WTC11 (cell line): ENCODE measurements around the gene ENO3. TPM values are rescaled to one million over a fixed set of nuclear protein-coding genes. Genes with fewer than 3 reads are reported as not detected.

Experiments
- AR ChIP-seq: fragments of 250-450 bp; sonication (Bioruptor Pico); IDR thresholded peaks from 2 replicates; pipeline ENCODE4 v1.9.0; 2021; ENCODE audit warnings: mild to moderate bottlenecking
- CREB1 ChIP-seq: sonication (generic); formaldehyde crosslinking; IDR thresholded peaks from 2 replicates; pipeline ENCODE4 v1.8.0; 2023; ENCODE audit warnings: mild to moderate bottlenecking, missing genetic modification reagents
- GRHL2 ChIP-seq: fragments of 250-450 bp; sonication (Bioruptor Pico); IDR thresholded peaks from 2 replicates; pipeline ENCODE4 v1.8.0; 2022; ENCODE audit warnings: mild to moderate bottlenecking, moderate library complexity; ENCODE audit not compliant: insufficient replicate concordance, severe bottlenecking
- GTF2I ChIP-seq: fragments of 250-450 bp; sonication (Bioruptor Pico); conservative IDR thresholded peaks from 2 replicates; pipeline ENCODE4 v1.4.0; 2021; ENCODE audit warnings: mild to moderate bottlenecking
- MXD4 ChIP-seq: fragments of 250-450 bp; sonication (Bioruptor Pico); IDR thresholded peaks from 2 replicates; pipeline ENCODE4 v1.8.0; 2021; ENCODE audit warnings: mild to moderate bottlenecking, moderate library complexity, borderline replicate concordance
- NFATC4 ChIP-seq: fragments of 250-450 bp; sonication (Bioruptor Pico); IDR thresholded peaks from 2 replicates; pipeline ENCODE4 v1.9.0; 2021; ENCODE audit warnings: mild to moderate bottlenecking
- NR2C2 ChIP-seq: sonication (generic); formaldehyde crosslinking; IDR thresholded peaks from 2 replicates; pipeline ENCODE4 v1.8.0; 2022; ENCODE audit warnings: mild to moderate bottlenecking, missing genetic modification reagents
- NR3C1 ChIP-seq: sonication (generic); formaldehyde crosslinking; conservative IDR thresholded peaks from 2 replicates; pipeline ENCODE4 v1.8.1; 2023; ENCODE audit warnings: low read depth, mild to moderate bottlenecking, missing genetic modification reagents
- RELA ChIP-seq: sonication (generic); formaldehyde crosslinking; IDR thresholded peaks from 2 replicates; pipeline ENCODE4 v1.8.1; 2022; ENCODE audit warnings: missing genetic modification reagents, mild to moderate bottlenecking, borderline replicate concordance
- RORB ChIP-seq: fragments of 250-450 bp; sonication (Bioruptor Pico); IDR thresholded peaks from 2 replicates; pipeline ENCODE4 v1.9.0; 2021; ENCODE audit warnings: mild to moderate bottlenecking
- SP1 ChIP-seq: sonication (generic); formaldehyde crosslinking; conservative IDR thresholded peaks from 2 replicates; pipeline ENCODE4 v1.8.1; 2022; ENCODE audit warnings: missing genetic modification reagents
- TP53 ChIP-seq: sonication (generic); formaldehyde crosslinking; IDR thresholded peaks from 2 replicates; pipeline ENCODE4 v1.8.1; 2023; ENCODE audit warnings: mild to moderate bottlenecking, missing genetic modification reagents
- total RNA-seq: library from RNA; stranded (reverse); gene quantifications from 3 replicates; pipeline ENCODE4 v1.2.3, GENCODE V29; 2021
- TF ChIP-seq, protein P1 (sequence below): sonication (generic); formaldehyde crosslinking; IDR thresholded peaks from 2 replicates; pipeline ENCODE4 v1.8.1; 2023; ENCODE audit warnings: mild to moderate bottlenecking, missing genetic modification reagents, borderline replicate concordance
- TF ChIP-seq, protein P2 (sequence below): sonication (generic); formaldehyde crosslinking; IDR thresholded peaks from 2 replicates; pipeline ENCODE4 v1.8.0; 2022; ENCODE audit warnings: missing genetic modification reagents
- TF ChIP-seq, protein P3 (sequence below): sonication (generic); formaldehyde crosslinking; IDR thresholded peaks from 2 replicates; pipeline ENCODE4 v1.8.1; 2022; ENCODE audit warnings: missing genetic modification reagents, borderline replicate concordance
- TF ChIP-seq, protein P4 (sequence below): sonication (generic); formaldehyde crosslinking; conservative IDR thresholded peaks from 2 replicates; pipeline ENCODE4 v1.8.1; 2022; ENCODE audit warnings: mild to moderate bottlenecking, missing genetic modification reagents
- TF ChIP-seq, protein P5 (sequence below): sonication (generic); formaldehyde crosslinking; IDR thresholded peaks from 2 replicates; pipeline ENCODE4 v1.8.1; 2023; ENCODE audit warnings: mild to moderate bottlenecking, moderate library complexity, missing genetic modification reagents
- TF ChIP-seq, protein P6 (sequence below): fragments of 200-600 bp; IDR thresholded peaks from 2 replicates; pipeline ENCODE4 v1.8.0; 2022; ENCODE audit warnings: antibody characterized with exemption
- TF ChIP-seq, protein P7 (sequence below): fragments of 250-450 bp; sonication (Bioruptor Pico); IDR thresholded peaks from 2 replicates; pipeline ENCODE4 v2.1.2; 2022; ENCODE audit warnings: mild to moderate bottlenecking, moderate library complexity

Gene ENO3
- total RNA-seq, 1 experiment from 2014 or later: 30.9 TPM

DNA sequence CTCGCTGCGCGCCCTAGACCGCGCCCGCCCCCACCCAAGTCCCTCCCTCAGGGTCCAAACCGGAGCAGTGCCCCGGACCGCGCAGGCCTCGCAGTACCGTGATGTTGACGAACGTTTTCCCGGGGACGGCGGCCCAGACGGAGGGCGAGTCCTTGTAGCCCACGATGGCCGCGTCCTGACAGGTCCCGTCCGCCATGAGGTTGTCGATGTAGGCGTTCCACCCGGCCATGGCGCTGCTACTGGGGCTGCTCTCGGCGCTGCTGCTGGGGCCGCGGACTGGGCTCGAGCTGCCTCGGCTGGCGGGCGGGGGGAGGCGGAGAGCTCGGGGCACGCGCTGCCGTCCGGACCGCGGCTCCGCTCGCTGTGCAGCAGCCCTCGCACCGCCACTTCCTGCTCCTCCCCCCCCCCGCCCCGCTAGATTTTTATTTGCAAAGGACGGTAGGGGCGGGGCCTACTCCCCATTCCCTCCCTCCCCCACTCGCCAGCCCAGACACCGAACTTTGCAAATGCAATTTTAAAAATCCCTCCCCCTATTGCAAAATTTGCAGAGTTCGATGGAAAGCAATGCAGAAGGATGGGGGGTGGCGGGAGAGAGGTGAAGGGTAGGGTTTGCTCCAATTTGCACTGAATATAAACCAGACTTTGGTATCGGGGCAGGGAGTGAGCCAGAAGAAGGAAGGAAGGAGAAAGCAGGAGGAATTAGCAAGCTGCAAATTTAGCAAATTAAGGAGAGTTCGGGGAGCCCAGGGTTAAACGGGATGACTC, 2.6 kb upstream of the ENO3 start, which contains the start of gene PFN1 (continued):
- TF ChIP-seq, protein P1, sequence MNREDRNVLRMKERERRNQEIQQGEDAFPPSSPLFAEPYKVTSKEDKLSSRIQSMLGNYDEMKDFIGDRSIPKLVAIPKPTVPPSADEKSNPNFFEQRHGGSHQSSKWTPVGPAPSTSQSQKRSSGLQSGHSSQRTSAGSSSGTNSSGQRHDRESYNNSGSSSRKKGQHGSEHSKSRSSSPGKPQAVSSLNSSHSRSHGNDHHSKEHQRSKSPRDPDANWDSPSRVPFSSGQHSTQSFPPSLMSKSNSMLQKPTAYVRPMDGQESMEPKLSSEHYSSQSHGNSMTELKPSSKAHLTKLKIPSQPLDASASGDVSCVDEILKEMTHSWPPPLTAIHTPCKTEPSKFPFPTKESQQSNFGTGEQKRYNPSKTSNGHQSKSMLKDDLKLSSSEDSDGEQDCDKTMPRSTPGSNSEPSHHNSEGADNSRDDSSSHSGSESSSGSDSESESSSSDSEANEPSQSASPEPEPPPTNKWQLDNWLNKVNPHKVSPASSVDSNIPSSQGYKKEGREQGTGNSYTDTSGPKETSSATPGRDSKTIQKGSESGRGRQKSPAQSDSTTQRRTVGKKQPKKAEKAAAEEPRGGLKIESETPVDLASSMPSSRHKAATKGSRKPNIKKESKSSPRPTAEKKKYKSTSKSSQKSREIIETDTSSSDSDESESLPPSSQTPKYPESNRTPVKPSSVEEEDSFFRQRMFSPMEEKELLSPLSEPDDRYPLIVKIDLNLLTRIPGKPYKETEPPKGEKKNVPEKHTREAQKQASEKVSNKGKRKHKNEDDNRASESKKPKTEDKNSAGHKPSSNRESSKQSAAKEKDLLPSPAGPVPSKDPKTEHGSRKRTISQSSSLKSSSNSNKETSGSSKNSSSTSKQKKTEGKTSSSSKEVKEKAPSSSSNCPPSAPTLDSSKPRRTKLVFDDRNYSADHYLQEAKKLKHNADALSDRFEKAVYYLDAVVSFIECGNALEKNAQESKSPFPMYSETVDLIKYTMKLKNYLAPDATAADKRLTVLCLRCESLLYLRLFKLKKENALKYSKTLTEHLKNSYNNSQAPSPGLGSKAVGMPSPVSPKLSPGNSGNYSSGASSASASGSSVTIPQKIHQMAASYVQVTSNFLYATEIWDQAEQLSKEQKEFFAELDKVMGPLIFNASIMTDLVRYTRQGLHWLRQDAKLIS (CRISPR knock-in tag): no peak
- TF ChIP-seq RORB (CRISPR knock-in tag): no peak
- TF ChIP-seq NFATC4 (CRISPR knock-in tag): no peak
- TF ChIP-seq, protein P2, sequence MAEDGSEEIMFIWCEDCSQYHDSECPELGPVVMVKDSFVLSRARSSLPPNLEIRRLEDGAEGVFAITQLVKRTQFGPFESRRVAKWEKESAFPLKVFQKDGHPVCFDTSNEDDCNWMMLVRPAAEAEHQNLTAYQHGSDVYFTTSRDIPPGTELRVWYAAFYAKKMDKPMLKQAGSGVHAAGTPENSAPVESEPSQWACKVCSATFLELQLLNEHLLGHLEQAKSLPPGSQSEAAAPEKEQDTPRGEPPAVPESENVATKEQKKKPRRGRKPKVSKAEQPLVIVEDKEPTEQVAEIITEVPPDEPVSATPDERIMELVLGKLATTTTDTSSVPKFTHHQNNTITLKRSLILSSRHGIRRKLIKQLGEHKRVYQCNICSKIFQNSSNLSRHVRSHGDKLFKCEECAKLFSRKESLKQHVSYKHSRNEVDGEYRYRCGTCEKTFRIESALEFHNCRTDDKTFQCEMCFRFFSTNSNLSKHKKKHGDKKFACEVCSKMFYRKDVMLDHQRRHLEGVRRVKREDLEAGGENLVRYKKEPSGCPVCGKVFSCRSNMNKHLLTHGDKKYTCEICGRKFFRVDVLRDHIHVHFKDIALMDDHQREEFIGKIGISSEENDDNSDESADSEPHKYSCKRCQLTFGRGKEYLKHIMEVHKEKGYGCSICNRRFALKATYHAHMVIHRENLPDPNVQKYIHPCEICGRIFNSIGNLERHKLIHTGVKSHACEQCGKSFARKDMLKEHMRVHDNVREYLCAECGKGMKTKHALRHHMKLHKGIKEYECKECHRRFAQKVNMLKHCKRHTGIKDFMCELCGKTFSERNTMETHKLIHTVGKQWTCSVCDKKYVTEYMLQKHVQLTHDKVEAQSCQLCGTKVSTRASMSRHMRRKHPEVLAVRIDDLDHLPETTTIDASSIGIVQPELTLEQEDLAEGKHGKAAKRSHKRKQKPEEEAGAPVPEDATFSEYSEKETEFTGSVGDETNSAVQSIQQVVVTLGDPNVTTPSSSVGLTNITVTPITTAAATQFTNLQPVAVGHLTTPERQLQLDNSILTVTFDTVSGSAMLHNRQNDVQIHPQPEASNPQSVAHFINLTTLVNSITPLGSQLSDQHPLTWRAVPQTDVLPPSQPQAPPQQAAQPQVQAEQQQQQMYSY: no peak
- TF ChIP-seq, protein P3, sequence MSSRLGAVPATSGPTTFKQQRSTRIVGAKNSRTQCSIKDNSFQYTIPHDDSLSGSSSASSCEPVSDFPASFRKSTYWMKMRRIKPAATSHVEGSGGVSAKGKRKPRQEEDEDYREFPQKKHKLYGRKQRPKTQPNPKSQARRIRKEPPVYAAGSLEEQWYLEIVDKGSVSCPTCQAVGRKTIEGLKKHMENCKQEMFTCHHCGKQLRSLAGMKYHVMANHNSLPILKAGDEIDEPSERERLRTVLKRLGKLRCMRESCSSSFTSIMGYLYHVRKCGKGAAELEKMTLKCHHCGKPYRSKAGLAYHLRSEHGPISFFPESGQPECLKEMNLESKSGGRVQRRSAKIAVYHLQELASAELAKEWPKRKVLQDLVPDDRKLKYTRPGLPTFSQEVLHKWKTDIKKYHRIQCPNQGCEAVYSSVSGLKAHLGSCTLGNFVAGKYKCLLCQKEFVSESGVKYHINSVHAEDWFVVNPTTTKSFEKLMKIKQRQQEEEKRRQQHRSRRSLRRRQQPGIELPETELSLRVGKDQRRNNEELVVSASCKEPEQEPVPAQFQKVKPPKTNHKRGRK (CRISPR knock-in tag): no peak
- TF ChIP-seq, protein P4, sequence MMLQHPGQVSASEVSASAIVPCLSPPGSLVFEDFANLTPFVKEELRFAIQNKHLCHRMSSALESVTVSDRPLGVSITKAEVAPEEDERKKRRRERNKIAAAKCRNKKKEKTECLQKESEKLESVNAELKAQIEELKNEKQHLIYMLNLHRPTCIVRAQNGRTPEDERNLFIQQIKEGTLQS: no peak
- TF ChIP-seq, protein P5, sequence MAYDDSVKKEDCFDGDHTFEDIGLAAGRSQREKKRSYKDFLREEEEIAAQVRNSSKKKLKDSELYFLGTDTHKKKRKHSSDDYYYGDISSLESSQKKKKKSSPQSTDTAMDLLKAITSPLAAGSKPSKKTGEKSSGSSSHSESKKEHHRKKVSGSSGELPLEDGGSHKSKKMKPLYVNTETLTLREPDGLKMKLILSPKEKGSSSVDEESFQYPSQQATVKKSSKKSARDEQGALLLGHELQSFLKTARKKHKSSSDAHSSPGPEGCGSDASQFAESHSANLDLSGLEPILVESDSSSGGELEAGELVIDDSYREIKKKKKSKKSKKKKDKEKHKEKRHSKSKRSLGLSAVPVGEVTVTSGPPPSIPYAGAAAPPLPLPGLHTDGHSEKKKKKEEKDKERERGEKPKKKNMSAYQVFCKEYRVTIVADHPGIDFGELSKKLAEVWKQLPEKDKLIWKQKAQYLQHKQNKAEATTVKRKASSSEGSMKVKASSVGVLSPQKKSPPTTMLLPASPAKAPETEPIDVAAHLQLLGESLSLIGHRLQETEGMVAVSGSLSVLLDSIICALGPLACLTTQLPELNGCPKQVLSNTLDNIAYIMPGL: peak; percentile 84; the same call in 1 of the 2 replicates
- TF ChIP-seq, protein P6, sequence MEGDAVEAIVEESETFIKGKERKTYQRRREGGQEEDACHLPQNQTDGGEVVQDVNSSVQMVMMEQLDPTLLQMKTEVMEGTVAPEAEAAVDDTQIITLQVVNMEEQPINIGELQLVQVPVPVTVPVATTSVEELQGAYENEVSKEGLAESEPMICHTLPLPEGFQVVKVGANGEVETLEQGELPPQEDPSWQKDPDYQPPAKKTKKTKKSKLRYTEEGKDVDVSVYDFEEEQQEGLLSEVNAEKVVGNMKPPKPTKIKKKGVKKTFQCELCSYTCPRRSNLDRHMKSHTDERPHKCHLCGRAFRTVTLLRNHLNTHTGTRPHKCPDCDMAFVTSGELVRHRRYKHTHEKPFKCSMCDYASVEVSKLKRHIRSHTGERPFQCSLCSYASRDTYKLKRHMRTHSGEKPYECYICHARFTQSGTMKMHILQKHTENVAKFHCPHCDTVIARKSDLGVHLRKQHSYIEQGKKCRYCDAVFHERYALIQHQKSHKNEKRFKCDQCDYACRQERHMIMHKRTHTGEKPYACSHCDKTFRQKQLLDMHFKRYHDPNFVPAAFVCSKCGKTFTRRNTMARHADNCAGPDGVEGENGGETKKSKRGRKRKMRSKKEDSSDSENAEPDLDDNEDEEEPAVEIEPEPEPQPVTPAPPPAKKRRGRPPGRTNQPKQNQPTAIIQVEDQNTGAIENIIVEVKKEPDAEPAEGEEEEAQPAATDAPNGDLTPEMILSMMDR: no peak
- TF ChIP-seq MXD4 (CRISPR knock-in tag): no peak
- no peak for TF ChIP-seq GRHL2 (CRISPR knock-in tag)
- TF ChIP-seq GTF2I: no peak
- peak; percentile 67 for TF ChIP-seq TP53
- TF ChIP-seq SP1 (CRISPR knock-in tag): peak; percentile 63; the same call in 1 of the 2 replicates
- no peak; the same call in 1 of the 2 replicates for TF ChIP-seq CREB1 (CRISPR knock-in tag)
- peak; percentile 17; the same call in 1 of the 2 replicates for TF ChIP-seq NR2C2 (CRISPR knock-in tag)
- TF ChIP-seq, protein P7, sequence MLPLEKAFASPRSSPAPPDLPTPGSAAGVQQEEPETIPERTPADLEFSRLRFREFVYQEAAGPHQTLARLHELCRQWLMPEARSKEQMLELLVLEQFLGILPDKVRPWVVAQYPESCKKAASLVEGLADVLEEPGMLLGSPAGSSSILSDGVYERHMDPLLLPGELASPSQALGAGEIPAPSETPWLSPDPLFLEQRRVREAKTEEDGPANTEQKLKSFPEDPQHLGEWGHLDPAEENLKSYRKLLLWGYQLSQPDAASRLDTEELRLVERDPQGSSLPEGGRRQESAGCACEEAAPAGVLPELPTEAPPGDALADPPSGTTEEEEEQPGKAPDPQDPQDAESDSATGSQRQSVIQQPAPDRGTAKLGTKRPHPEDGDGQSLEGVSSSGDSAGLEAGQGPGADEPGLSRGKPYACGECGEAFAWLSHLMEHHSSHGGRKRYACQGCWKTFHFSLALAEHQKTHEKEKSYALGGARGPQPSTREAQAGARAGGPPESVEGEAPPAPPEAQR (CRISPR knock-in tag): no peak
- TF ChIP-seq AR: no peak
- TF ChIP-seq NR3C1: peak; percentile 71; the same call in 1 of the 2 replicates
- no peak for TF ChIP-seq RELA
